ENCODE results near the gene KCNH3. TPM values are rescaled to one million over a fixed set of nuclear protein-coding genes. Genes with fewer than 3 reads are reported as not detected.

Gene KCNH3
- total and polyA plus RNA-seq, 10 of the 15 experiments (the other 5 are each of a cell fraction or from before 2014, with no cell fraction given), result 0.03 to 0.45 (median 0.08) TPM; not detected in 5

DNA sequence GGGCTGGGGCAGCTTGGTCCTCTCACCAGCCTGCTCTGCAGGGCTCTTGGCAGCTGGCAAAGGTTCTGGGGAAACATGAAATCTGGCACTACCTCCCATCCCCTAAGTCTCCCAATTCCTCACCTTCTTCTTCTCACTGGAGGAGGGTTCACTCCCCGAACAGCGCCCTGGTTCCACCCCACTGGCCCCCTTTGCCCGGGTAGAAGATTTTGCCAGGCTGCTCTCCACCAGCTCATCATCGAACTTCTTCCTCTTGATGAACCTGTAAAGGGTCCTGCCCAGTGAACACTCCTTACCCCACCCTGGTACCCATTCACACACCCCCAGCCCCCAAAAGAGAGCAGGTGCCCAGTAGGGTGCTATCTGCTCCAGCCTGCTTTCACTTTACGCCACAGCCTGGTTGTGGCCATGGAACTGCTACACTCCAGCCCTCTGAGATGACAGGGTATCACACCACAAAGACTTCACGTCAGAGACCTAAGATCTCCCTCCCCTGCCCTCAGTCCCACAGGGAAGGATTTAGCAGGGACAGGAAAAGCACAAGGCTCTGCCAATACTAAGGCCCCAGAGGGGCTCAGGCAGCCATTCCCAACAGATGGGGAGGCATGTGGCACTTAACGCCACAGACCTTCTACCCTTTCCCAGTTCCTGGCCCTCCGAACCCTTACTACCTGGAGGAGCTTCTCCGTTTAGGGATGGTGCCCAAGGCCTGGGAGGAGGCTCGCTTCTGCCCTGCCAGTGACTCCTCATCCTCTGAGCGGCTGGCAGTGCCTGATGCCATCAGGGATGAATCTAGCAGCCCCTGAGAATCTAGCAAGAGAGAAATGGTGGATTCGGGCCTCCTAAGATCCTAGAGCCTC, 26.8 kb downstream of the KCNH3 start:
- no peak overlapping the region for H3K4me3 ChIP-seq
- SMC1A ChIA-PET (ENCODE audit: uncharacterized antibody, unreplicated experiment), result no interaction called here
- WGBS (ENCODE audit: insufficient coverage, insufficient replicate concordance, low lambda C conversion rate, missing lambda C conversion rate), result 96% methylated on average over 12 of the region's 12 CpGs

More for the DNA sequence above, 26.8 kb downstream of the KCNH3 start:
- in situ Hi-C loops (cut with MboI), result no loop called here
- no peak for DNase-seq (ENCODE audit: low read depth, low spot score)
- Histone ChIP-seq H4K20me1 (ENCODE audit: control insufficient read depth, insufficient read depth) (no peaks in the 10 kb centered on the region), H2AFZ (ENCODE audit: control insufficient read depth, low read depth, low read length) (no peak overlapping the region), H3K27ac (ENCODE audit: control insufficient read depth, insufficient read depth) (no peak overlapping the region), H3K4me2 (ENCODE audit: control insufficient read depth, insufficient read depth) (peak overlapping the region; percentile 31; the same call in 1 of the 2 replicates), H3K79me2 (ENCODE audit: control insufficient read depth, insufficient read depth, low read length) (peaks cover 33% of the 10 kb centered on the region), H3K9me3 (replicated peaks; ENCODE audit: control insufficient read depth, insufficient read depth, low read length) (no peaks in the 10 kb centered on the region), H3K27me3 (replicated peaks in 1 of 2; ENCODE audit: control insufficient read depth in 2 of 2, insufficient read depth in 2 of 2, low read length in 1 of 2) (no peaks in the 10 kb centered on the region), H3K36me3 (ENCODE audit: control insufficient read depth in 2 of 2, insufficient read depth in 2 of 2, low read length in 1 of 2) (peaks cover 11 to 22% of the 10 kb centered on the region in 2 experiments; a peak in 3 of 4 replicates), H3K4me1 (ENCODE audit: control insufficient read depth, insufficient read depth, low read length) (peaks cover 8% of the 10 kb centered on the region), H3K9ac (ENCODE audit: control insufficient read depth, insufficient read depth, low read length) (no peak overlapping the region)
- intact Hi-C loops (cut with micrococcal nuclease; ENCODE audit: unreplicated experiment), result loop anchor here (5.0 kb wide), 1 partner anchor 142 kb away; the partner anchor contains the start of gene FMNL3
- TF ChIP-seq RB1 (IDR thresholded peaks at IDR 0.05; ENCODE audit: borderline replicate concordance) (no peak), MTA2 (IDR thresholded peaks at IDR 0.05; ENCODE audit: low read depth) (no peak), TCF7 (IDR thresholded peaks at IDR 0.05; ENCODE audit: borderline replicate concordance) (no peak), RUNX3 (IDR thresholded peaks at IDR 0.05; ENCODE audit: low read length) (no peak), POLR2AphosphoS5 (IDR thresholded peaks at IDR 0.05; ENCODE audit: low read length) (no peak), ZNF217 (IDR thresholded peaks at IDR 0.05) (no peak), ASH2L (IDR thresholded peaks at IDR 0.05; ENCODE audit: borderline replicate concordance, low read depth) (no peak)
- TF ChIP-seq, protein P1, sequence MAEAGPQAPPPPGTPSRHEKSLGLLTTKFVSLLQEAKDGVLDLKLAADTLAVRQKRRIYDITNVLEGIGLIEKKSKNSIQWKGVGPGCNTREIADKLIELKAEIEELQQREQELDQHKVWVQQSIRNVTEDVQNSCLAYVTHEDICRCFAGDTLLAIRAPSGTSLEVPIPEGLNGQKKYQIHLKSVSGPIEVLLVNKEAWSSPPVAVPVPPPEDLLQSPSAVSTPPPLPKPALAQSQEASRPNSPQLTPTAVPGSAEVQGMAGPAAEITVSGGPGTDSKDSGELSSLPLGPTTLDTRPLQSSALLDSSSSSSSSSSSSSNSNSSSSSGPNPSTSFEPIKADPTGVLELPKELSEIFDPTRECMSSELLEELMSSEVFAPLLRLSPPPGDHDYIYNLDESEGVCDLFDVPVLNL (IDR thresholded peaks at IDR 0.05; ENCODE audit: low read depth, low read length), result no peak
- TF ChIP-seq, protein P2, sequence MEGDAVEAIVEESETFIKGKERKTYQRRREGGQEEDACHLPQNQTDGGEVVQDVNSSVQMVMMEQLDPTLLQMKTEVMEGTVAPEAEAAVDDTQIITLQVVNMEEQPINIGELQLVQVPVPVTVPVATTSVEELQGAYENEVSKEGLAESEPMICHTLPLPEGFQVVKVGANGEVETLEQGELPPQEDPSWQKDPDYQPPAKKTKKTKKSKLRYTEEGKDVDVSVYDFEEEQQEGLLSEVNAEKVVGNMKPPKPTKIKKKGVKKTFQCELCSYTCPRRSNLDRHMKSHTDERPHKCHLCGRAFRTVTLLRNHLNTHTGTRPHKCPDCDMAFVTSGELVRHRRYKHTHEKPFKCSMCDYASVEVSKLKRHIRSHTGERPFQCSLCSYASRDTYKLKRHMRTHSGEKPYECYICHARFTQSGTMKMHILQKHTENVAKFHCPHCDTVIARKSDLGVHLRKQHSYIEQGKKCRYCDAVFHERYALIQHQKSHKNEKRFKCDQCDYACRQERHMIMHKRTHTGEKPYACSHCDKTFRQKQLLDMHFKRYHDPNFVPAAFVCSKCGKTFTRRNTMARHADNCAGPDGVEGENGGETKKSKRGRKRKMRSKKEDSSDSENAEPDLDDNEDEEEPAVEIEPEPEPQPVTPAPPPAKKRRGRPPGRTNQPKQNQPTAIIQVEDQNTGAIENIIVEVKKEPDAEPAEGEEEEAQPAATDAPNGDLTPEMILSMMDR (IDR thresholded peaks at IDR 0.05 in 2 of 3, conservative IDR thresholded peaks at IDR 0.05 in 1 of 3; ENCODE audit: control insufficient read depth in 2 of 3, extremely low read depth in 1 of 3, insufficient read depth in 1 of 3, low read depth in 3 of 3, low read length in 3 of 3), result no peak
- TF ChIP-seq, protein P3, sequence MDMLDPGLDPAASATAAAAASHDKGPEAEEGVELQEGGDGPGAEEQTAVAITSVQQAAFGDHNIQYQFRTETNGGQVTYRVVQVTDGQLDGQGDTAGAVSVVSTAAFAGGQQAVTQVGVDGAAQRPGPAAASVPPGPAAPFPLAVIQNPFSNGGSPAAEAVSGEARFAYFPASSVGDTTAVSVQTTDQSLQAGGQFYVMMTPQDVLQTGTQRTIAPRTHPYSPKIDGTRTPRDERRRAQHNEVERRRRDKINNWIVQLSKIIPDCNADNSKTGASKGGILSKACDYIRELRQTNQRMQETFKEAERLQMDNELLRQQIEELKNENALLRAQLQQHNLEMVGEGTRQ (IDR thresholded peaks at IDR 0.05; ENCODE audit: borderline replicate concordance, low read depth, low read length), result no peak
- RAD21 ChIA-PET (ENCODE audit: unreplicated experiment), result no interaction called here
- POLR2A ChIA-PET, result interaction anchor here (0.5 to 0.7 kb wide), 2 partner anchors 99 to 241 kb away, joined by 3 read pairs; no protein-coding TSS in a partner anchor
- FAIRE-seq, result no peak
- no peak for ATAC-seq
- BruUV-seq (replicated peaks), result no TSS peak
- CTCF ChIA-PET, result interaction anchor here (1.3 to 2.6 kb wide), 3 partner anchors 11 to 208 kb away, joined by 4 to 15 read pairs (median 10); no protein-coding TSS in a partner anchor
